HG03139 (cell line): ENCODE measurements around the gene CNST.

Source experiments
- ATAC-seq: cut with Tn5 transposase; IDR thresholded peaks from one replicate; pipeline ENCODE4 v1.9.1; 2021; ENCODE audit not compliant: unreplicated experiment

The CNST gene

GRCh38 chr1:246566128-246566812 is at the start of gene CNST, which contains the start of gene TFB2M:
Gene CNST, plus strand, starts transcription at chr1:246566456. Its CDS starts 25,107 bp downstream, at chr1:246591563.
Gene TFB2M, minus strand, starts transcription at chr1:246566261. Its CDS starts 123 bp downstream, at chr1:246566138.
- peak; percentile 94 for ATAC-seq

GRCh38 chr1:246517391-246517790 is 48.9 kb upstream of the CNST start:
- no peak for ATAC-seq

GRCh38 chr1:246518456-246519205 is 47.6 kb upstream of the CNST start:
- no peak for ATAC-seq

- no peak for ATAC-seq
Measured at GRCh38 chr1:246519514-246519913, 46.7 kb upstream of the CNST start.

- ATAC-seq = no peak
Measured at GRCh38 chr1:246526380-246526779, 39.9 kb upstream of the CNST start.

- ATAC-seq = no peak
Measured at GRCh38 chr1:246526915-246527314, 39.3 kb upstream of the CNST start.

GRCh38 chr1:246527402-246528088 is 38.7 kb upstream of the CNST start:
- peak; percentile 84 for ATAC-seq

GRCh38 chr1:246528933-246529731 is 37.1 kb upstream of the CNST start:
- ATAC-seq = no peak

GRCh38 chr1:246530482-246530881 is 35.8 kb upstream of the CNST start:
- ATAC-seq = no peak

- ATAC-seq = no peak
Measured at GRCh38 chr1:246532519-246532918, 33.7 kb upstream of the CNST start.

- ATAC-seq = no peak
Measured at GRCh38 chr1:246533371-246533905, 32.8 kb upstream of the CNST start.

- ATAC-seq = no peak
Measured at GRCh38 chr1:246534114-246534513, 32.1 kb upstream of the CNST start.

- ATAC-seq = no peak
Measured at GRCh38 chr1:246537441-246537840, 28.8 kb upstream of the CNST start.

GRCh38 chr1:246537887-246538286 is 28.4 kb upstream of the CNST start:
- no peak for ATAC-seq

- ATAC-seq = no peak
Measured at GRCh38 chr1:246540738-246541491, 25.3 kb upstream of the CNST start.

GRCh38 chr1:246544001-246544400 is 22.3 kb upstream of the CNST start:
- ATAC-seq = no peak

- no peak for ATAC-seq
Measured at GRCh38 chr1:246549665-246550064, 16.6 kb upstream of the CNST start.

- ATAC-seq = no peak
Measured at GRCh38 chr1:246550402-246550801, 15.9 kb upstream of the CNST start.

GRCh38 chr1:246552110-246552509 is 14.1 kb upstream of the CNST start:
- ATAC-seq = no peak

GRCh38 chr1:246554201-246554600 is 12.1 kb upstream of the CNST start:
- no peak for ATAC-seq
